Right ventricle myocardium superior (tissue), 1 donor: ENCODE data around the gene PDE5A. TPM values are rescaled to one million over a fixed set of nuclear protein-coding genes. Genes with fewer than 3 reads are reported as not detected.

ENCODE experiments used
- ATAC-seq: fragments of 200-7000 bp; cut with Tn5 transposase; one replicate; pipeline ENCODE4 v1.9.1; 2020; ENCODE audit warnings: mild to moderate bottlenecking; ENCODE audit not compliant: poor library complexity
- DNase-seq: peaks from one replicate; pipeline ENCODE4 v3.0.0-alpha.2; 2020
- intact Hi-C: fragments of 100-400 bp; cut with DNase I; formaldehyde crosslinking; loops from one replicate; pipeline ENCODE4 v1.11.2; 2022
- total RNA-seq: library from RNA; stranded (reverse); fragmentation: NEBNext Ultra II Directional; extraction: Animal tissue kit (Norgen Biotek cat#: 25700); gene quantifications from one replicate; pipeline ENCODE4 v1.2.1, GENCODE V29; 2021
- donor health status: DM: no; HTN: yes; CAD: no; lungs with severe emphysema.

Gene PDE5A
- total RNA-seq, 1 donor from 2014 or later, result 6.5 TPM

DNA sequence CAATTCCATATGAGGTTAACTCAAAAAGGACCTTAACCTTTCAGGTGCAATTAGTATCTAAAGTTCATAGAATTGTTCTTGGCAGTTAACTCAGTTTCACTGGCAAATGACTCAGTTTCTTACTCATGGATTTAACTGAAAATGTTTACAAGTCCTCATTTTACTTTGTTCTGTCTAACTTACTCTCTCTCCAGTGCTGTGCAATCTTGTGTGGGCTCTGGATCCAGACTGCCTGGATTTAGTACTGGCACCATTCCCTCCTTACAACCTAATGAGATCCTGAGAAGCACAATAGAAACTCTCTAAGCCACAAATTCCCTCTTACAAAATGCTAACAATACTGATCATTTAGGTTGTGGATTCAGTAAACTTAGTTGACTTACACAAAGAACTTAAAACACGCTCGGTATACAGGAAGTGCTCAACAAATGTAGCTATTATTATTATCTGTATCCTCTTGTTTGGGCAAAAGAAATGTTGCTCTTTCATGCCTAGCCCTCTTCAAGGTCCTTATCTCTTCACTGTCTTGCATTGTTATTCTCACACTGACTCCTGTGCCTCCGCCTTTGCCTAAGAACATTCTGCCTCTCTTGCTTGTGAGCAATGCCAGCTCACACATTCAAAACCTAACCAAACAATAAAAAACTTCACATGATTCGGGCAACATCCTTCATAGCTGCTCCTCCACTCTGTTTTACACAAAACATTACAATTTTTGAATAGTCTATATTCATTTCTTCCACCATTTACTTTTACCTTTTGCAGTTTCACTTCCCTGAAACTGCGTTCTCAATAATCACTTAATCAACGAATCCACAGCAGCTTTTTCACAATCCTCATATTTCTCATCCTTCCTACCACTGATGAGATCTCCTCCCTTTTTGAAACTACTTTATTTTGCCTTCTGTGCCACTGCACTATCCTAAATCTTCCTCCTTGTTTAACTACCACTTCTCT lies 91.8 kb downstream of the PDE5A start:
- DNase-seq, result no peak
- ATAC-seq, result no peak
- intact Hi-C loops, result no loop called here

DNA sequence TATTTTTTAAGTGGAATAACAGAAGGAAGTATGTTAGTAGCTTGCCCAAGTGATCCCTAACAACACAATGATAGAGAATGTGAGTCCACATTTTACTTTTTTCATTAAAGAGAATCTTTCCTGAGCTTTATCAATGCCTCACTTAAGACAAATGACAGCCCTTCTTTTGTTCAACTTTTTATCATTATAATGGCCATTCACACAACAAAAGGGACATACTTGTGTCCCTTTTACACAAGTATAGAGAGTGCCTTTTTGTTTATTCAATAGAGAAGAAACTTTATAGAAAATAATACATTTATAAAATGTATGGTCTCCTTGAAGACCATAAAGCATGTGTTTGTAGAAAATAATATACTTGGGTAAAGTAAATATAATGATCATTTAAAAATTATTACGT lies 96.3 kb downstream of the PDE5A start:
- DNase-seq (no peak), ATAC-seq (no peak)
- intact Hi-C loops, result no loop called here

GRCh38 chr4:119529788-119530187 lies 98.8 kb downstream of the PDE5A start:
- intact Hi-C loops, result no loop called here
- DNase-seq (no peak), ATAC-seq (no peak)

DNA sequence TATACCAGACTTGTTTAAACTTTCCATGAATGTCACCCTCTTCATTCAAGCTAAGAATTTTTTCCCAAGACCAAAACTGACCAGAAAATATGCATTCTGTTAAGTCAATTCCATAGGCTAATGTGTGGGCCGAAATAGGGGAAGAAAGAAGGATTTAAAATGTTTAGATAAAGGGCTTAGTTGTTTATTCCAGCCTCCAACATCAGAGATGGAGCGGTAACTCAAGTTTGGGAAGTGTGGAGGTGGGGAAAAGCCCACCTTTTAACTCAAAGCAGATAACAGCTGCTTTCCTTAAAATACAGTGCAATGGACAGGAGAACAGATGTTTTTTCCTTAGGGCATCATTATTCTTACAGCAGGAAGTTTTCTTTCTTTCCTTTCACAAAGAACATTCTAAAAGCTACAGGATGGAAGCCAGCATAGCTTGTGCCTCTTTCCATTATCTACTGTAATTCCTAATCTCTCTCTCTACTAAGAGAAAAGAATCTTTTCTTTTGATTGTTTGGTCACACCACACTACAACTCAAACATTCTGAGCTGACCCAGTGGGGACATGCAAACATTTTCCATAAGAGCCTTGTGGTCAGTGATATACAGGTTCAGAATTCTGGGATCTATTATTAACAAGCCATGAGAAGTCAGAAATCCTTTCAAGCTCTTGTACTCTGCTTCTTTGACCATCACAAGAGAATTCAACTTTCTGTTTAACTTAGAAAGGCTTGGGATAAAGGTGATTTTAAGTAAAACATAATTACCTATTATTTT lies 101.6 kb downstream of the PDE5A start:
- ATAC-seq, result no peak
- intact Hi-C loops, result no loop called here

DNA sequence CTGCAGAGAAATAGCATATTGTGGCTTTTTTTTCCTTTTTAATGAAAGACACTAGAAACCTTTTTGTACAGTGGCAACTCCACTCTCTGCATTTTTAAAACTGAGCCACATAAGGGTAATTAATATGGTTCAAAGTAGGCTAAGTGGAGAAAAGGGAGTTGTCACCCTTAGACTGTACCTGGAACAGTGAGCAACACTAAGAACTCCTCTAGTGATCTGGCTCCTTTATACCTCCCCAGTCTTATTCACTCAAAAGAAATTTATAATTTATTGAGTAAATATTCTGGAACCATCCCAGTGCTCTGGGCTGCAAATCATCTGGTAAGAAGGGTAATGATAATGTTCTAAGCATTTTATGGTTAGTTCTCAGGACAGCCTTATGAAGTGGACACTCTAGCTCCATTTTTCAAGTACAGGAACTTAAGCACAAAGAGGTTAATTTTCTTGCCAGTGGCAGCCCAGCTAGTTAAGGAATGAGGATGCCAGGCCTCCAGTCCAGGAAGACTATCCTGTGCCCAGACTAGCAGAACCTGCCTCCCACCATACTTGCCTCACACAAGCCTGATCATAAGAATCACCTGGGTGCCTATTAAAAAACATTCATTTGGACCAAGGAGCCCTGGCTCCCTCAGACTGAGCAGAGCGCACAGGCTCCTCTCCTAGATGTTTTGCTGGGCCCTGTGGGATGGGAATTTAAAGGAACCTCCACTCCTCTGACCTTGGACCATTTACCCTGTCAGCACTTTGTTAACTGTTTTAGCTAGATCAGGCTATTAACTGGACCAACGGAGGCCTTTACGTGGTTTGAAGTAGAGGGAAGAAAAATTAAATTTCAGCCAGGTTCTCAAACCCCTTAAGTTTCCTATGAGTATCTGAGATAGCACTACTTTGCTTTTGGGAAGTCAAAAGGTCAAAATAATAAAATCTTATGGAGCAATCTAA lies 102.6 kb downstream of the PDE5A start:
- ATAC-seq (no peak), DNase-seq (no peak)
- intact Hi-C loops, result no loop called here

More for the DNA sequence above, 101.6 kb downstream of the PDE5A start:
- no peak for DNase-seq

DNA sequence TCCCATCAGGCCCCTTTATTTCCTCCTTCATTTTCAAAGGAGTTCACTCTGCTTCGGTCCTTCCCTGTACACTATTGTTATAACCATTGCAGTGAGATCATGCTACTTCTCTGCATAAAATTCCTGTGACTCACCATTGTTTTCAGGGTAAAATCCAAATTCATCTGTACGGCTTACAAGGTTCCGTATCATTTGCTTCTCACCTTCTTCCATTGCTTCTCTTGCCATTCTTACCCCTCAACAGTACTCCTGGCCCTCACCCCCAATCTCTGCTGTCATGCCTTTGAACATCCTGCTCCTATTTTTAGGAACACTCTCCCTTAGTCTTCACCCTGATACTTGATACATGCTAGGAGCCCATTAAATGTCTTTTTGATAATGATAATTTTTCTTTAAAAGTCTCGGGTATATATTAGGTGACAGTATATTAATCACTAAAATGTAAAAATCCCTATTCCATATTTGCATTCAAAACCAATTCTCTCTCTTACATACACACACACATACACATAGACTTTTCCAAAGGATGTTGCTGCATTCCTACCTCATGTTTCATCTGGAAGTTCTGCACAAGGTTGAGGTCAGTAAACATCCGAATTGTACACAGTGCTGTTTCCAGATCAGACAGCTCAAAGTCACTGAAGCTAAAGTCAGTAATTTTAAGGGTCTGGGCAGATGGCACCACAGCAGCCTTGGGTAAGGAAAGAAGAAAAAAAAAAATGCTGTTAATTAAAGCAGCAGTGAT lies 103.4 kb downstream of the PDE5A start:
- intact Hi-C loops, result no loop called here
- DNase-seq, result no peak
- ATAC-seq, result no peak

DNA sequence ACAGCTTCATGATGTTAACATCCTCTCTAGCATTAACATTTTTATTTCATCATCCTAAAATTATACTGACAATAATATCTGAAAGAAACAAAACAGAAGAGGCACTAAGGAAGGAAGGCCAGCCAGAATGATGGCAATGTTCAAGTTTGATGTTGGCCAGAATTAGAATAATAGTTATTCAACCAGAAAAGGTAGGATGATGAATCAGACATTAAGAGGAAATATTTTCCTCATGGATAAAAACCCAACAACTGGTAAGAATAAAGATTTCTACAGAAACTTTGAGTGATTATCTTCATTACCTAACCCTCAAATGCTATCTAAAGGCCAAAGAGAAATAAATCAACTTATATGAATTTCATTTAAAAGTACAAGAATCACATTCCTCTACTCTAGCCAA lies 105.2 kb downstream of the PDE5A start:
- no peak for ATAC-seq
- intact Hi-C loops, result no loop called here
- no peak for DNase-seq

DNA sequence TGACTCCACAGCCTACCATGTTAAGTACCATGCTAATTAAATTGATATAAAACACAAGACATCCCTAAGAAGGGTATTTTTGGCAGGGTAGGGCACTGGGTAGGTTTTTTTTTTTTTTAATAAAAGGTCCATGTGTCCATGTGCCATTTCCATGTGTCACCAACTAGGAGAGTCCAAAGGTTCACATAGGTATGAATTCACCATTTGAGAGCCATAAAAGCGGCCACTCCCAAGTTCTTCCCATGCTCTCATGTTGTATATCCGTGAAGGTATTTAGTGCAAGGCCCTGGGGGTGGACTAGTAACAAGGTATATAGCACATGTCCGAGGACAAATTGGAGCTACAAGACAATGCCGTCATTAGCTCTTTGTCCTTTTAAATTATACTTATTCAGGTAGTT lies 107.3 kb downstream of the PDE5A start:
- DNase-seq, result no peak
- ATAC-seq, result no peak
- intact Hi-C loops, result no loop called here

- ATAC-seq, result no peak
- intact Hi-C loops, result no loop called here
- no peak for DNase-seq
Observed at GRCh38 chr4:119518915-119519410, 109.6 kb downstream of the PDE5A start.

DNA sequence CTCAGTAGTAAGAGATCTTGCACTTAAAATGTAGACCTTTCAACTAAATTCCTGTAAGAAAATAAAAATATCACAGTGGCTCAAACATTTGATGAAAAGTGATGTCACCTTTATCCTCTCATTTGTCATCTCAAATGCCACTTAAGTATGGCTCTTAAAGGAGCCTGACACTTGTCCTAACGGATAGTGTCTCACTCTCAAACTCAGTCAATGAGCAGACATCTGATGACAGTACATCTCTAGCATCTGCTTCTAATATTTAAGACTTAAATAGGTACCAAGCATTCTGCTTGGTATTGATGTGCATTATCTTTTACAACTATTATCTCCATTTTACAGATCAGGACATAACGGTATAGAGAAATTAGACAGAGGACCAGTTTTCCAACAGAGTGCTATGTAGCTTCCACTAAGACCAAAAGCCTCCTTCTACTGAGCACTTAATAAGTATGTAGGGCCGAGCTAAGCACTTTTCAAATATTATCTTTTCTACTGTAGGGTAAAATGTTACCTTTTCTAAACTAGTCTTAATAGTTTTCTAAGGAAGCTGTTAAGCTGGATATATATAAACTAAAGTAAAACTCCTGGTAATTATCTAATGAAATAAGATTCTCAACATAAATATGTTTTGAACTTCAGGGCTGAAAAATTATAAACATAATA lies 110.2 kb downstream of the PDE5A start:
- DNase-seq (no peak), ATAC-seq (peak; percentile 11)

DNA sequence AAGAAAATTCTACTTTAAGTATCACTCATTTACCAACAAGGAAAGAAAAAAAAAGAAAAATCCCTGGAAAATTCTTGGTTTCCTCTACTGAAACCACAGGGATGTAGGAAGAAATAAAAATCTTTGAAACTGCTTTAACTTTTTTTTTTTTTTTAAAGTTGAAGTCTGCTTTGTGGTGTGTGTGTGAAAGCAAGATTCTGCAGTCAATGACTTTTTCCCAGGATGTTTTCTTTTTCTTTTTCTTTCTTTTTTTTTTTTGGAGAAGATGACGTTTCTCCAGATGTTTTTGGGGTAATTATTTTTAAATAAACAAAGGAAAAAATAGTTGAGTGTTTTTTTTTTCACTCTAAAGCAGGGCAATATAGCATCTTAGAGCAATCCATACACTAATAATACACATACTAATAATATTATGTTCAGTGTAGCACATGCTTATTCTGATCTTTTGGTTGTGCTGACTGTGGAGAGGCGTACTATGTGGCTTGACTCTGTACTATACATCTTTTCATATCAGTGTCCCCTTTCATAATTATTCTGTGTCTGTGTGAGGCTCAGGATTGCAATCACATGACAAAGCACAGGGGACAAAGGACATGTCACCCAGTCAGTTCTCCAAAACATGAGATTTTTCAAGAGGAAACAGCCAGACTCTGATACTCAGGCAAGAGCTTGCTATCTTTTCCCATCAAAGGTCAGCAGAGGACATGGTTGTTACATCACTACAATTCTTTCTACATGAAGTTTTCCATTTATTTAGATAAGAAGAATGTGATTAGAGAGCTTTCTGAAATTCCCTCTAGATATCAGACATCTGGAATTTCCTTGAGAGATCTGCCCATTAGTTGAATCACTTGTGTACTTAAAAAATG lies 111.0 kb downstream of the PDE5A start:
- DNase-seq, result no peak
- ATAC-seq, result peak; percentile 86
- intact Hi-C loops, result no loop called here

More for the DNA sequence above, 110.2 kb downstream of the PDE5A start:
- intact Hi-C loops, result no loop called here

GRCh38 chr4:119512398-119512797 lies 116.2 kb downstream of the PDE5A start:
- DNase-seq (no peak), ATAC-seq (no peak)
- intact Hi-C loops, result no loop called here

DNA sequence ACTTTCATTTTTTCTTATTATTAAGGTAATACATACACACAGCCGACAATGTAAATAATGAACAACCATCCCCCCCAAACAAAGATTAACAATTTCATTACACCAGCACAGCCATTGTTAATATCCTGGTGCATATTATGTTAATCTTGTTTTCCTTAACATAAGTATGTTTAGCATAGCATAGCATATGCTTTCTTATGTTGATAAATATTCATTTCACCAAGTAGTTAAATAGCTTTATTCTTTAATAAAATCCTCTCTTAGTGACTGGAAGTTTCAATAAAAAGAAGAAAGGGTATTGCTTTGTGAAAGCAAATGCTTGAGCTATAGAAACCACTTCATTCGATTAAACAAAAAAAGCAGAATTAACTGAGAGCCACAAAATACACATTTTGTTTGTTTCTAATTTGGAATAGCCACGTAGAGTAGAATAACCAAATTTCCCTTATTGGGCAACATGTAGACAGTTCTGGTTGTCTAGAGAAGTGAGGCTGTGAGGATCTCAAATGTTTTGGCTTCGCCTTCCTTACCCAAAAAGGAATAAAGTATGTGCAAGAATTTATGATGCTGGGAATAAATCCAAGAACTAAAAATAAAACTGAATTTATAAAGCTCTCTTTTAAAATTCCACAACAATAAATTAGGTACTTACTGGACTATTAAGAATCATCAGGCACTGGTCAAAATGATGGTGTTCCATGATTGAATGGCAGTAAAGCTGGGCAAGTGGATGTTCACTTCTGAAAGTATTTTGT lies 118.0 kb downstream of the PDE5A start:
- peak; percentile 45 for ATAC-seq
- intact Hi-C loops, result no loop called here
- DNase-seq, result no peak

- no peak for ATAC-seq
- intact Hi-C loops, result no loop called here
- DNase-seq, result no peak
Observed at GRCh38 chr4:119508281-119508680, 120.3 kb downstream of the PDE5A start.

GRCh38 chr4:119506806-119507205 lies 121.8 kb downstream of the PDE5A start:
- DNase-seq (no peak), ATAC-seq (no peak)
- intact Hi-C loops, result no loop called here

DNA sequence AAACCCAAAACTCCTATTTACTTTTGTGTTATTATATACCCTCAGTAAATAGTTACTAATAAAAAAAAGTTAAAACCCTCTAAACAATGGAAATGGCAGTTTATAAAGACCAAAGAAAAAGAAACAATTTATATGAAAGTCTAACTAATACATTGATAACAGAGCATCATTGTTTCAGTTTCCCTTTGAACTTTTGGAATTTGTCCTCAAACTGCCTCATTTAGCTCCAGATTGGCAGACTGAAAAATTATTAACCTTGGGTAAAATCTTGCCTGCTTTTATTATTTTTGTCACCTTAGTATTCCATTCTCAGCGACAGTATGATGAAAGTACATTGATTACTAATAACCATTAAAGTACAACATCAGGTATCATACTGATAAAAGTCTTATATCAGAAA lies 124.0 kb downstream of the PDE5A start:
- intact Hi-C loops, result no loop called here
- ATAC-seq, result no peak
- no peak for DNase-seq
